Measurements from ENCODE around the gene OLFM2.
"Not testable (repeated sequence)": the region's sequence is repeated elsewhere in the genome, so short reads cannot be mapped to it uniquely, and the experiment has no call there.

The OLFM2 gene

DNA sequence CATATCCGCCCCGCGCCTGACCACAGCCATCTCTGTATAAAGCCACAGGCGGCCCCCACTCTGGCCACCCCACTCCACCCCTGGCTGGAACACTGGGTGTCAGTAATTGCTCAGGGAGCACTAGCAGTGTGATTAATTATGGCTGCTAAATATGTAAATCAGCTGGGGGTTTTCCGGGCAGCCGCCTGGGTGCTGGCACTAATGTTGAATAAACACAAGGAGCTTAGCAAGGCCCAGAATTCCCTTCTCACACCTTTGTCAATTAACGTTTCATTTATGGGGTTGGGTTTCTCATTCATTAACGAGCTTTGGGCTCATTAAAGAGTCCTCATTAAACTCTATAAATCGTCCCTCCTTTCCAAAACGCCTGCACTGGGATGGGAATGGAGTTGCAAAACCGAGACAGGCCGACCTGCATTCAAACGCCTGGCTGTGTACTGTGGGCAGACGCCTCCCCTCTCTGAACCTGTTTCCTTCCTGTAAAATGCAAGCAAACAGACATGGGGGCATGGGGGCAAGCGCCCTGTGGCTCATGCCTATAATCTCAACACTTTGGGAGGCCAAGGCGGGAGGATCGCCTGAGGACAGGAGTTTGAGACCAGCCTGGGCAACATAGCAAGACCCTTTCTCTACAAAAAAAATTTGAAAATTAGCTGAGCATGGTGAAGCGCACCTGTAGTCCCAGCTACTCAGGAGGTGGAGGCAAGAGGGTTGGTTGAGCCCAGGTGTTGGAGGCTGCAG, 17.7 kb upstream of the OLFM2 start:
- Mint-ChIP-seq H3K4me1 (ENCODE audit: low read depth) (no peaks in the 10 kb centered on the region), H3K27me3 (ENCODE audit: low read depth) (no peaks in the 10 kb centered on the region)

GRCh38 chr19:9952276-9952675, 16.0 kb upstream of the OLFM2 start:
- H3K27me3 Mint-ChIP-seq (ENCODE audit: low read depth): no peaks in the 10 kb centered on the region

More for the DNA sequence above, 17.7 kb upstream of the OLFM2 start:
- Mint-ChIP-seq H3K4me3 (no peak overlapping the region), H3K9me3 (no peaks in the 10 kb centered on the region), H3K27ac (no peak overlapping the region), H3K36me3 (ENCODE audit: low read depth) (no peaks in the 10 kb centered on the region)

DNA sequence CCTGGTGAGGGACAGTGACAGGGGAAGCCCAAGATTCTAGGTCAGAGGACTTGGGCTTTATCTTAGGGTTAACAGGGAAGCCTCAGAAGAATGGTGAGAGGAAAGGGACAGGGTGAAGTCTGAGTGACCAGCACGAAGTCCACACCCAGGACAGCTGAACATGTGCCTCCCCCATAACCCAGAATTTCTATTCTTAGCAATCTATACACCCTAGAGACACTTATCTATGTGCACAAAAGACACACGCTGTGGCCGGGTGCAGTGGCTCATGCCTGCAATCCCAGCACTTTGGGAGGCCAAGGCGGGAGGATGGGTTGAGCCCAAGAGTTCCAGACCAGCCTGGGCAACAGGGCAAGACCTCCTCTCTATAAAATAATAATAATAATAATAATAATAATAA, 11.1 kb upstream of the OLFM2 start:
- no peak overlapping the region for H3K4me3 Mint-ChIP-seq
- no peaks in the 10 kb centered on the region for H3K36me3 Mint-ChIP-seq (ENCODE audit: low read depth)
- peaks cover 10% of the 10 kb centered on the region for H3K27me3 Mint-ChIP-seq (ENCODE audit: low read depth)
- peaks cover under 1% of the 10 kb centered on the region for H3K9me3 Mint-ChIP-seq
- no peaks in the 10 kb centered on the region for H3K4me1 Mint-ChIP-seq (ENCODE audit: low read depth)
- no peak overlapping the region for H3K27ac Mint-ChIP-seq

More at GRCh38 chr19:9952276-9952675, 16.0 kb upstream of the OLFM2 start:
- Mint-ChIP-seq H3K9me3 (no peaks in the 10 kb centered on the region), H3K4me3 (no peak overlapping the region), H3K36me3 (ENCODE audit: low read depth) (no peaks in the 10 kb centered on the region), H3K4me1 (ENCODE audit: low read depth) (no peaks in the 10 kb centered on the region), H3K27ac (no peak overlapping the region)

- H3K36me3 Mint-ChIP-seq (ENCODE audit: low read depth); H3K4me1 Mint-ChIP-seq (ENCODE audit: low read depth); H3K9me3 Mint-ChIP-seq; H3K4me3 Mint-ChIP-seq; H3K27ac Mint-ChIP-seq: not testable (repeated sequence)
- H3K27me3 Mint-ChIP-seq (ENCODE audit: low read depth): peaks cover 10% of the 10 kb centered on the region
These were observed 10.3 kb upstream of the OLFM2 start for GRCh38 chr19:9946528-9947125.

DNA sequence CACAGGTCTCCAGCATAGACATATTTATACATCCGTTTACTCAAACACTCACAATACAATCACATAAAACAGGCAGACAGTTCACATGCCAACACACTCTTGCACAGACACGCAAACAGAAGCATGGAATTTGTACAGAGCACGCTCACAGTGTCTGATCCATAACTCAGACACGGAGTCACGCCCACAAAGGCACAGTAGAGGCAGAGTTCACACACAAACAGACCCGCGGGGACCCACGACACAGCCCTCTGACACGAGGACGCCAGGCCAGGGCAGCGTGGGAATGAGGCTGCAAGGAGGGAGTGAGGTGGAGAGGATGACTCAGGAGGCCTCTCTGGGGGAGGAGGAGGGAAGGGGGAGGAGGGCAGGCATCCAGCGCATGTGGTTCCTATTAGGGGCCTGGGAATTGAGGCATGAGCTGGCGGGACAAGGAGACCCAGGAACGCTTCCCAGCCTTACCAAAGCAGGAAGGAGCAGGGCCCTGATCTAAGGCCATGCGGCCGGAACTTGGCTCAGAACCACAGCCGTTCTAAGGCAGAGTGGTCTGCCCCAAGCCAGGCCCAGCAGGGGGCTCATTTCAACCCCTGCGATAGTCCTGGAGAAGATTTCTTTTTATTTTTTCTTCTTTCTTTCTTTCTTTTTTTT, 9.1 kb upstream of the OLFM2 start:
- Mint-ChIP-seq H3K9me3 (peaks cover 3% of the 10 kb centered on the region), H3K4me1 (ENCODE audit: low read depth) (no peaks in the 10 kb centered on the region), H3K27me3 (ENCODE audit: low read depth) (peaks cover 14% of the 10 kb centered on the region), H3K27ac (no peak overlapping the region), H3K36me3 (ENCODE audit: low read depth) (no peaks in the 10 kb centered on the region), H3K4me3 (no peak overlapping the region)

GRCh38 chr19:9943744-9944143, 7.4 kb upstream of the OLFM2 start:
- peaks cover 3% of the 10 kb centered on the region for H3K9me3 Mint-ChIP-seq
- H3K4me3 Mint-ChIP-seq: no peak overlapping the region
- no peaks in the 10 kb centered on the region for H3K4me1 Mint-ChIP-seq (ENCODE audit: low read depth)
- H3K36me3 Mint-ChIP-seq (ENCODE audit: low read depth): no peaks in the 10 kb centered on the region
- H3K27me3 Mint-ChIP-seq (ENCODE audit: low read depth): peaks cover 20% of the 10 kb centered on the region
- H3K27ac Mint-ChIP-seq: no peak overlapping the region

GRCh38 chr19:9941671-9942070, 5.4 kb upstream of the OLFM2 start:
- H3K4me3 Mint-ChIP-seq: no peak overlapping the region
- H3K9me3 Mint-ChIP-seq: peaks cover 3% of the 10 kb centered on the region
- H3K36me3 Mint-ChIP-seq (ENCODE audit: low read depth): no peaks in the 10 kb centered on the region
- peaks cover 32% of the 10 kb centered on the region for H3K27me3 Mint-ChIP-seq (ENCODE audit: low read depth)
- peaks cover 3% of the 10 kb centered on the region for H3K4me1 Mint-ChIP-seq (ENCODE audit: low read depth)
- no peak overlapping the region for H3K27ac Mint-ChIP-seq

- Mint-ChIP-seq H3K27ac (no peak overlapping the region), H3K9me3 (peaks cover 3% of the 10 kb centered on the region), H3K36me3 (ENCODE audit: low read depth) (no peaks in the 10 kb centered on the region), H3K4me3 (no peak overlapping the region), H3K27me3 (ENCODE audit: low read depth) (peaks cover 34% of the 10 kb centered on the region), H3K4me1 (ENCODE audit: low read depth) (peaks cover 3% of the 10 kb centered on the region)
These were observed 4.9 kb upstream of the OLFM2 start for GRCh38 chr19:9941231-9941630.

DNA sequence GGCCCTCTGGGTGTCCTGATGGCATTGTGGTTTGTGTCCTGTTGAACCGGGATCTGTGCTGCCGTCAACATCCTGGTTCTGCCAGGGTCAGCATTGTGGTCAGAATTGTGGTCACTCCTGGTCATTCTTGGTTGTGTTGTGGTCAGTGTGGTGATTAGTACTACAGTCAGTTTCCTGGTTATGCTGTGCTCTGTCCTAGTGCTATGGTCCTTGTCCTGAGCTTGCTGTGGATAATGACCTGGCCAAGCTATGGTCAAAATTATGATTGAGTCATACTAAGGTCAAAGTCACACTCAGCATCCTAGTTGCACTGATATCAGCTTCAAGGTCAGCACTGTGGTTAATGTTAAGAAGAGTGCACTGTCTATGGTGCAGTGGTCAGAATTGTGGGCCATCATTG, 4.5 kb upstream of the OLFM2 start:
- H3K27ac Mint-ChIP-seq: no peak overlapping the region
- H3K36me3 Mint-ChIP-seq (ENCODE audit: low read depth): no peaks in the 10 kb centered on the region
- peaks cover 3% of the 10 kb centered on the region for H3K9me3 Mint-ChIP-seq
- H3K27me3 Mint-ChIP-seq (ENCODE audit: low read depth): peaks cover 34% of the 10 kb centered on the region
- H3K4me1 Mint-ChIP-seq (ENCODE audit: low read depth): peaks cover 3% of the 10 kb centered on the region
- no peak overlapping the region for H3K4me3 Mint-ChIP-seq

DNA sequence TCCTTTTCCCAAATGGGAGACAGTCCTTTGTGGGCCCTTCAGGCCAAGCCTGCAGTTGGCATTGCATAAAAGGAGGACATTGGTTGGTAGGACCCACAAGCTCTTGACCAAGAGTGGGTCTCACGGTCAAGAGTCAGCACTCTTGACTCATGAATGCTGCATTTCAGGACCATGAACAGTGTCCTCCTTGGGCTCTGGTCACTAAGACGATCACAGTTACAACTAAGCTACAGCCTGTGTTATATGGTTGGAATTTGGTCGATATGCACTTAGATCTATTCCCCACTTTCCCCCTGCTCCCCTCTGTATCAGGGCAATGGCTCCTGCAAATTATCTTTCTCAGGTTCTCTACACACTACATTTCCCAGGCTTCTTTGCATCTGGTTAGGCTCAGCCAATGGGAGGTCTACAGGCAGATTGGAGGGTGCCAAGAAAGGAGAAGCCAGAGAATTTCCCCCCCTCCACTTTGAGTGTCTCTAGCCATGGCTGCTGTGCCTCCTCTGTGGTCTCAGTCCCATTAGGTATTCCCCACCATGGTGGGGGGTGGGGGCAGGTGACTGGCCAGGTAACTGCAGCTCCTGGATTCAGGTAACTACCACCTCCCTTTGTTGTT, 3.1 kb upstream of the OLFM2 start:
- H3K36me3 Mint-ChIP-seq (ENCODE audit: low read depth): peaks cover 1% of the 10 kb centered on the region

DNA sequence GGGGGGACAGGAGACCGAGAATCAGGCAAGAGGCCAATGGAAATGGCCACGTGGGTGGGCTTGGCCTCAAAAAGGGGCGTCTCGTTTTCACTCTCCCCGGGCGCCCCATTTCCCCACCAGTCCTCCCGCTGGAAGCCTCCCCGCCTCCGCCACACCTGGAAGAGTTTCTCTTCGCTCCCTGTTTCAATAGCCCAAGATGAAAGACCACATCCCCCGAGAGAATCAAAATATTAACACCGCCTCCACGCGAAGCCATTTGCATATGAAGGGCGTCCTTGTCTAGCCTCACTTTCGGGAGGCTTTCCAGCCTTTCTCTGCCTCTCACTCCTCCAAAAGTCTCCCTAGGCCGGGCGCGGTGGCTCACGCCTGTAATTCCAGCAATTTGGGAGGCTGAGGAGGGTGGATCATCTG, 691 bp upstream of the OLFM2 start:
- peaks cover 6% of the 10 kb centered on the region for H3K4me1 Mint-ChIP-seq (ENCODE audit: low read depth)
- peaks cover 1% of the 10 kb centered on the region for H3K36me3 Mint-ChIP-seq (ENCODE audit: low read depth)
- no peaks in the 10 kb centered on the region for H3K9me3 Mint-ChIP-seq
- peak overlapping the region; percentile 3 for H3K4me3 Mint-ChIP-seq
- no peak overlapping the region for H3K27ac Mint-ChIP-seq
- H3K27me3 Mint-ChIP-seq (ENCODE audit: low read depth): peaks cover 51% of the 10 kb centered on the region

More for the DNA sequence above, 3.1 kb upstream of the OLFM2 start:
- Mint-ChIP-seq H3K4me1 (ENCODE audit: low read depth) (peaks cover 6% of the 10 kb centered on the region), H3K27me3 (ENCODE audit: low read depth) (peaks cover 44% of the 10 kb centered on the region), H3K4me3 (no peak overlapping the region), H3K27ac (no peak overlapping the region), H3K9me3 (peaks cover 3% of the 10 kb centered on the region)

DNA sequence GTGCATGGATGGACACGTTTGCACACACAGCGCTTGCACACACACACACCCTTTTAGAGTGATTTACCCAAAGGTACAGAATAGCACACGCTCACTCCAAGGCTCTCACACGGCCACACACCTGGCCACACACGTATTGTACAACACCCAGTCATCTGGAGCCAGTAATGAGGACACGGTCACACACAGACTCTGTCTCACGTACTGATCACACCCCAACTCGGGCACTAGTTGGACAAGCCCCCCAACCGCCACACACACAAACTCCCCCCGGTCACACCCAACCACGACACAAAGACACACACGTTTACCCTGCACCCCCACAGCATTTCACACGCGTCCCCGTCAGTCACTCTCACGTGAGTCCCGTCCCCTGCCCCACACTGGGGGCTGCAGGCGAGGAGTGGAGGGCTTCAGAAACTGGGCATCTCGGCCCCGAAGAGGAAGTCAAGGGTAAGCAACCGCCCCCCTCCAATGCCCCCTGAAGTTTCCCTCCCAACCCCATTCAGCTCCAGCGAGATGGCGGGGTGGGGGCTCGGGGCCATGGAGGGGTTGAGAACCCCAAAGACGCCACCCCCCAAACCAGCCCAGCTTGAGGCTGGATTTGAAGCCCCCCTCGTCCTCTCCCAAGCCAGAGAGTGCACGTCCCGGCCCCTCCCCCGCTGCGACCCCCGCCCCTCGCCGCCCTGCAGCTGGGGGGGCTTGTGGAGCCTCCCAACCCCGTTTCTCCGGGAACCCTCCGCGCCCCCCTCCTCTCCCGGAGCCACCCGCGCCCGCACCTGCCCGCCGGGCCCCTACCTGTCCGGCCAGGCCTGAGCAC, 599 bp downstream of the OLFM2 start:
- Mint-ChIP-seq H3K27me3 (ENCODE audit: low read depth) (peaks cover 48% of the 10 kb centered on the region), H3K4me3 (peak overlapping the region; percentile 47), H3K4me1 (ENCODE audit: low read depth) (peaks cover 10% of the 10 kb centered on the region), H3K36me3 (ENCODE audit: low read depth) (peaks cover 1% of the 10 kb centered on the region), H3K9me3 (no peaks in the 10 kb centered on the region), H3K27ac (no peak overlapping the region)

- H3K36me3 Mint-ChIP-seq (ENCODE audit: low read depth): peaks cover 1% of the 10 kb centered on the region
- peaks cover 43% of the 10 kb centered on the region for H3K27me3 Mint-ChIP-seq (ENCODE audit: low read depth)
- no peak overlapping the region for H3K27ac Mint-ChIP-seq
- H3K9me3 Mint-ChIP-seq: no peaks in the 10 kb centered on the region
- peaks cover 10% of the 10 kb centered on the region for H3K4me1 Mint-ChIP-seq (ENCODE audit: low read depth)
- no peak overlapping the region for H3K4me3 Mint-ChIP-seq
These were observed 2.0 kb downstream of the OLFM2 start for GRCh38 chr19:9934132-9934950.

Data from T-helper 1 cell treated with Interleukin-12 subunit alpha and Interleukin-12 subunit beta and Interleukin-4 antibody, amounts not matched to agents 30 μg/mL and 1 μg/mL, for 36 hours (primary cell).